GM23338 (cell line): ENCODE data around the gene CPSF4. TPM values are rescaled to one million over a fixed set of nuclear protein-coding genes. Genes with fewer than 3 reads are reported as not detected.

Experiments
- ATAC-seq: fragments of 200-7000 bp; cut with Tn5 transposase; 3 replicates; pipeline ENCODE4 v1.9.1; 2020
- DNase-seq: peaks from one replicate; pipeline ENCODE4 v3.0.0-alpha.2; 2015; ENCODE audit warnings: low spot score
- H2AFZ ChIP-seq: fragments of 200-600 bp; sonication (generic); 2 replicates; pipeline ENCODE4 v1.8.0; 2016; ENCODE audit warnings: antibody characterized with exemption, mild to moderate bottlenecking, moderate library complexity
- H3F3A ChIP-seq: fragments of 200-600 bp; sonication (generic); replicated peaks from 2 replicates; pipeline ENCODE4 v1.8.0; 2017; ENCODE audit warnings: antibody characterized with exemption, mixed run types, low read depth
- H3K27ac ChIP-seq: fragments of 200-600 bp; sonication (generic); 2 replicates; pipeline ENCODE4 v1.6.1; 2016; ENCODE audit warnings: low read depth
- H3K27me3 ChIP-seq: fragments of 200-600 bp; sonication (generic); 2 replicates; pipeline ENCODE4 v1.8.0; 2016; ENCODE audit warnings: mild to moderate bottlenecking, mixed run types, moderate library complexity; ENCODE audit not compliant: insufficient read depth
- H3K36me3 ChIP-seq: fragments of 200-600 bp; sonication (generic); 2 replicates; pipeline ENCODE4 v1.8.0; 2016; ENCODE audit warnings: mild to moderate bottlenecking; ENCODE audit not compliant: insufficient read depth
- H3K4me1 ChIP-seq: fragments of 200-600 bp; sonication (generic); 2 replicates; pipeline ENCODE4 v1.8.0; 2016; ENCODE audit warnings: mild to moderate bottlenecking, moderate library complexity; ENCODE audit not compliant: insufficient read depth
- H3K4me2 ChIP-seq: fragments of 200-600 bp; sonication (generic); 2 replicates; pipeline ENCODE4 v1.7.1; 2017; ENCODE audit warnings: mixed run types
- H3K4me3 ChIP-seq: fragments of 200-600 bp; sonication (generic); 2 replicates; pipeline ENCODE4 v1.6.1; 2016; ENCODE audit warnings: mixed run types
- H3K79me2 ChIP-seq: fragments of 200-600 bp; sonication (generic); replicated peaks from 2 replicates; pipeline ENCODE4 v1.8.0; 2017; ENCODE audit warnings: mild to moderate bottlenecking; ENCODE audit not compliant: insufficient read depth
- H3K9me2 ChIP-seq: fragments of 200-600 bp; sonication (generic); 2 replicates; pipeline ENCODE4 v1.8.0; 2017; ENCODE audit not compliant: insufficient read depth
- H4K20me1 ChIP-seq: fragments of 200-600 bp; sonication (generic); replicated peaks from 2 replicates; pipeline ENCODE4 v1.8.0; 2017; ENCODE audit warnings: mild to moderate bottlenecking; ENCODE audit not compliant: insufficient read depth
- H3K27ac Mint-ChIP-seq: 2 replicates; pipeline ENCODE4 v1.8.0; 2020; ENCODE audit warnings: inconsistent platforms, mild to moderate bottlenecking, moderate library complexity, mixed read lengths
- H3K27me3 Mint-ChIP-seq: 3 replicates; pipeline ENCODE4 v1.8.0; 2022; ENCODE audit warnings: low read depth, mild to moderate bottlenecking, moderate library complexity, mixed read lengths, inconsistent platforms; ENCODE audit not compliant: insufficient read depth, poor library complexity
- H3K36me3 Mint-ChIP-seq: 3 replicates; pipeline ENCODE4 v1.8.0; 2021; ENCODE audit warnings: low read depth, mild to moderate bottlenecking, inconsistent platforms, moderate library complexity, mixed read lengths
- H3K4me1 Mint-ChIP-seq: 3 replicates; pipeline ENCODE4 v1.8.0; 2020; ENCODE audit warnings: mild to moderate bottlenecking, inconsistent platforms, mixed read lengths
- H3K4me3 Mint-ChIP-seq: 3 replicates; pipeline ENCODE4 v1.8.0; 2021; ENCODE audit warnings: moderate library complexity, mild to moderate bottlenecking, inconsistent platforms, mixed read lengths
- H3K9me3 Mint-ChIP-seq: 3 replicates; pipeline ENCODE4 v1.8.0; 2020; ENCODE audit warnings: moderate library complexity, mild to moderate bottlenecking, inconsistent platforms, mixed read lengths
- CREB1 ChIP-seq: fragments of 250-450 bp; sonication (Bioruptor Pico); IDR thresholded peaks from 2 replicates; pipeline ENCODE4 v1.5.0; 2020; ENCODE audit warnings: low read depth, mild to moderate bottlenecking, moderate library complexity
- JUNB ChIP-seq: IDR thresholded peaks from one replicate; pipeline ENCODE4 v1.6.1; 2016; ENCODE audit warnings: antibody characterized with exemption; ENCODE audit not compliant: unreplicated experiment
- NANOG ChIP-seq: IDR thresholded peaks from 2 replicates; pipeline ENCODE4 v1.6.1; 2016; ENCODE audit warnings: antibody characterized with exemption, borderline replicate concordance
- STAT1 ChIP-seq: IDR thresholded peaks from one replicate; pipeline ENCODE4 v1.6.1; 2016; ENCODE audit warnings: antibody characterized with exemption; ENCODE audit not compliant: unreplicated experiment
- ZNF331 ChIP-seq: fragments of 250-450 bp; sonication (Bioruptor Pico); IDR thresholded peaks from 2 replicates; pipeline ENCODE4 v1.5.0; 2020; ENCODE audit warnings: low read depth, mild to moderate bottlenecking, moderate library complexity
- polyA plus RNA-seq: library from polyadenylated mRNA; unstranded; fragments of >200 nt; fragmentation: Nextera tagmentation; extraction: Ambion mirVana; gene quantifications from 2 replicates; pipeline ENCODE4 v1.2.1, GENCODE V29; 2016
- total RNA-seq: library from RNA; depleted of rRNA; stranded (reverse); fragments of >200 nt; shearing (Covaris generic); gene quantifications from 2 replicates; pipeline ENCODE4 v1.2.3, GENCODE V29; 2014
- TF ChIP-seq, protein P1 (sequence below), 2 experiments: fragments of 200-600 bp in 1 of 2; sonication (generic) in 1 of 2; conservative IDR thresholded peaks; 2 replicates each; pipeline versions ENCODE4 v1.5.1 to v1.6.1; 2016 to 2017; ENCODE audit warnings: antibody characterized with exemption in 2 of 2, low read depth in 2 of 2, mild to moderate bottlenecking in 2 of 2, moderate library complexity in 1 of 2
- TF ChIP-seq, protein P2 (sequence below): IDR thresholded peaks from one replicate; pipeline ENCODE4 v1.6.1; 2018; ENCODE audit warnings: antibody characterized with exemption; ENCODE audit not compliant: unreplicated experiment
- TF ChIP-seq, protein P3 (sequence below): fragments of 250-450 bp; sonication (Bioruptor Pico); IDR thresholded peaks from 2 replicates; pipeline ENCODE4 v1.5.0; 2020; ENCODE audit warnings: mild to moderate bottlenecking, moderate library complexity
- TF ChIP-seq, protein P4 (sequence below): IDR thresholded peaks from 2 replicates; pipeline ENCODE4 v1.6.1; 2016; ENCODE audit warnings: antibody characterized with exemption

CPSF4 gene
- total and polyA plus RNA-seq, 2 experiments from 2014 or later, result 34.3 to 93.2 TPM

DNA sequence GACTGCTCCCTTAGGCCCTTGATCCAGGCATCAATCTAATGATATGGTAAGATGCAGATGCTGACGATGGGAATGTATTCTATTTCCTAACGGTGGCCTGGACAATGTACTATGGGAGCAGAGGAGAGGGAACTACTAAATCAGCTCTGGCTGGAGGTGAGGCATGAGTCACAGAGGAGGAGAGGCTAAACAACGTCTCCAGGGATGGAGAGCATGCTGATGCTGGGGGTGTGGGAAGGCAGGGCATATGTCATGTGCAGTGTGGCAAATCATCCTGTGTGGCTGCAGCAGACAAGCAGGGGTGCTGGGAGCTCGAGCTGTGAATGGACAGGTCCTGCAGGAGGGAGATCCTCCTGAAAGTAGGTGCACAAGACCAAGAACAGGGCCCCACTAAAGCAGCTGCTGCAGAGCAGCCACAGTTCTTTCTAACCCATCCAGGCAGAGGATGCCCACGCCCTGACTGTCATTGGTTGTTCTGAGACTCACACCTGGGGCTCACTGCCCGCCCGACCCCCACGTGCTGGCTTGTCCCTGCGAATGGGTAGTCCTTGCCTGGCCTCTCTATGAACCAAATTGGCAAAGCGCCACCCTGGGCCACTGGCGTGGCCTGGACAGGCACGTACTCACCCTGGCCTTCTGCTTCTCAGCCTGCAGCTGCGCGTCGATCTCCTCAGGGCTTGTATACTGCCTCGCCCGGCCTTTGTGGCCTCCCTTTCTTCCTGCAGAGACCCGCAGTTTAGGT, 34.3 kb upstream of the CPSF4 start:
- DNase-seq (no peak), ATAC-seq (no peak)
- H3F3A ChIP-seq, result peaks cover 23% of the 10 kb centered on the region
- Mint-ChIP-seq H3K27ac (no peak overlapping the region), H3K36me3 (peaks cover 64% of the 10 kb centered on the region), H3K9me3 (no peaks in the 10 kb centered on the region), H3K4me1 (peaks cover 14% of the 10 kb centered on the region), H3K27me3 (peaks cover 13% of the 10 kb centered on the region), H3K4me3 (no peak overlapping the region; the same call in 2 of the 3 replicates)
- TF ChIP-seq NANOG (no peak), JUNB (no peak)
- TF ChIP-seq, protein P1, sequence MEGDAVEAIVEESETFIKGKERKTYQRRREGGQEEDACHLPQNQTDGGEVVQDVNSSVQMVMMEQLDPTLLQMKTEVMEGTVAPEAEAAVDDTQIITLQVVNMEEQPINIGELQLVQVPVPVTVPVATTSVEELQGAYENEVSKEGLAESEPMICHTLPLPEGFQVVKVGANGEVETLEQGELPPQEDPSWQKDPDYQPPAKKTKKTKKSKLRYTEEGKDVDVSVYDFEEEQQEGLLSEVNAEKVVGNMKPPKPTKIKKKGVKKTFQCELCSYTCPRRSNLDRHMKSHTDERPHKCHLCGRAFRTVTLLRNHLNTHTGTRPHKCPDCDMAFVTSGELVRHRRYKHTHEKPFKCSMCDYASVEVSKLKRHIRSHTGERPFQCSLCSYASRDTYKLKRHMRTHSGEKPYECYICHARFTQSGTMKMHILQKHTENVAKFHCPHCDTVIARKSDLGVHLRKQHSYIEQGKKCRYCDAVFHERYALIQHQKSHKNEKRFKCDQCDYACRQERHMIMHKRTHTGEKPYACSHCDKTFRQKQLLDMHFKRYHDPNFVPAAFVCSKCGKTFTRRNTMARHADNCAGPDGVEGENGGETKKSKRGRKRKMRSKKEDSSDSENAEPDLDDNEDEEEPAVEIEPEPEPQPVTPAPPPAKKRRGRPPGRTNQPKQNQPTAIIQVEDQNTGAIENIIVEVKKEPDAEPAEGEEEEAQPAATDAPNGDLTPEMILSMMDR (conservative IDR thresholded peaks at IDR 0.05; ENCODE audit: low read depth in 2 of 2), result no peak
- no peaks in the 10 kb centered on the region for H3K9me2 ChIP-seq
- peaks cover 27% of the 10 kb centered on the region for H3K36me3 ChIP-seq
- H3K79me2 ChIP-seq, result peaks cover 56% of the 10 kb centered on the region
- no peak overlapping the region for H3K4me3 ChIP-seq
- no peak overlapping the region for H3K4me2 ChIP-seq
- H3K27me3 ChIP-seq, result no peaks in the 10 kb centered on the region
- peaks cover 31% of the 10 kb centered on the region for H4K20me1 ChIP-seq
- peaks cover 16% of the 10 kb centered on the region for H3K4me1 ChIP-seq
- H3K27ac ChIP-seq, result no peak overlapping the region
- H2AFZ ChIP-seq, result no peak overlapping the region

DNA sequence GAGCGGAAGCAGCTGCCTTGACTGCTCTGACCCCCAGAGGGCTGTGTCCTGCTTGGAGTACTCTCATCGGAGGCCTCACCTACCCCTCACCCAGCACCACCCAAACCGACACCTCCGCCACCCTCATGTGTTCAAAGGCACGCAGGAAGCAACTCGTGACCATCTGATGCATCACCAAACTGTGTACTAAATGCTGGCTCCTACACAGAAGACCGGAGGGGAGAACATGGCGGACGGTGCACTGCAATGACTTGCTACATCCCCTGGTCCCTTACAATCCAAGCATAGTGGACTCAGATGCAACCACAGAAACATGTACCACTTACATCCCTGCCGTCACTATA, 33.8 kb upstream of the CPSF4 start:
- Histone ChIP-seq H3K4me2 (no peak overlapping the region), H3K36me3 (peaks cover 27% of the 10 kb centered on the region), H2AFZ (no peak overlapping the region), H3K79me2 (peaks cover 62% of the 10 kb centered on the region), H3K27me3 (no peaks in the 10 kb centered on the region), H3K4me3 (no peak overlapping the region), H4K20me1 (peaks cover 31% of the 10 kb centered on the region), H3K4me1 (peaks cover 18% of the 10 kb centered on the region), H3K9me2 (no peaks in the 10 kb centered on the region), H3F3A (peaks cover 21% of the 10 kb centered on the region), H3K27ac (no peak overlapping the region)
- ATAC-seq (no peak), DNase-seq (no peak)
- no peak overlapping the region for H3K27ac Mint-ChIP-seq
- peaks cover 13% of the 10 kb centered on the region for H3K27me3 Mint-ChIP-seq
- H3K4me3 Mint-ChIP-seq, result no peak overlapping the region
- H3K4me1 Mint-ChIP-seq, result peaks cover 16% of the 10 kb centered on the region
- no peaks in the 10 kb centered on the region for H3K9me3 Mint-ChIP-seq
- H3K36me3 Mint-ChIP-seq, result peaks cover 62% of the 10 kb centered on the region
- TF ChIP-seq ZNF331 (no peak), STAT1 (no peak), CREB1 (CRISPR knock-in tag) (no peak)
- TF ChIP-seq, protein P2, sequence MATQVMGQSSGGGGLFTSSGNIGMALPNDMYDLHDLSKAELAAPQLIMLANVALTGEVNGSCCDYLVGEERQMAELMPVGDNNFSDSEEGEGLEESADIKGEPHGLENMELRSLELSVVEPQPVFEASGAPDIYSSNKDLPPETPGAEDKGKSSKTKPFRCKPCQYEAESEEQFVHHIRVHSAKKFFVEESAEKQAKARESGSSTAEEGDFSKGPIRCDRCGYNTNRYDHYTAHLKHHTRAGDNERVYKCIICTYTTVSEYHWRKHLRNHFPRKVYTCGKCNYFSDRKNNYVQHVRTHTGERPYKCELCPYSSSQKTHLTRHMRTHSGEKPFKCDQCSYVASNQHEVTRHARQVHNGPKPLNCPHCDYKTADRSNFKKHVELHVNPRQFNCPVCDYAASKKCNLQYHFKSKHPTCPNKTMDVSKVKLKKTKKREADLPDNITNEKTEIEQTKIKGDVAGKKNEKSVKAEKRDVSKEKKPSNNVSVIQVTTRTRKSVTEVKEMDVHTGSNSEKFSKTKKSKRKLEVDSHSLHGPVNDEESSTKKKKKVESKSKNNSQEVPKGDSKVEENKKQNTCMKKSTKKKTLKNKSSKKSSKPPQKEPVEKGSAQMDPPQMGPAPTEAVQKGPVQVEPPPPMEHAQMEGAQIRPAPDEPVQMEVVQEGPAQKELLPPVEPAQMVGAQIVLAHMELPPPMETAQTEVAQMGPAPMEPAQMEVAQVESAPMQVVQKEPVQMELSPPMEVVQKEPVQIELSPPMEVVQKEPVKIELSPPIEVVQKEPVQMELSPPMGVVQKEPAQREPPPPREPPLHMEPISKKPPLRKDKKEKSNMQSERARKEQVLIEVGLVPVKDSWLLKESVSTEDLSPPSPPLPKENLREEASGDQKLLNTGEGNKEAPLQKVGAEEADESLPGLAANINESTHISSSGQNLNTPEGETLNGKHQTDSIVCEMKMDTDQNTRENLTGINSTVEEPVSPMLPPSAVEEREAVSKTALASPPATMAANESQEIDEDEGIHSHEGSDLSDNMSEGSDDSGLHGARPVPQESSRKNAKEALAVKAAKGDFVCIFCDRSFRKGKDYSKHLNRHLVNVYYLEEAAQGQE, result no peak
- TF ChIP-seq, protein P3, sequence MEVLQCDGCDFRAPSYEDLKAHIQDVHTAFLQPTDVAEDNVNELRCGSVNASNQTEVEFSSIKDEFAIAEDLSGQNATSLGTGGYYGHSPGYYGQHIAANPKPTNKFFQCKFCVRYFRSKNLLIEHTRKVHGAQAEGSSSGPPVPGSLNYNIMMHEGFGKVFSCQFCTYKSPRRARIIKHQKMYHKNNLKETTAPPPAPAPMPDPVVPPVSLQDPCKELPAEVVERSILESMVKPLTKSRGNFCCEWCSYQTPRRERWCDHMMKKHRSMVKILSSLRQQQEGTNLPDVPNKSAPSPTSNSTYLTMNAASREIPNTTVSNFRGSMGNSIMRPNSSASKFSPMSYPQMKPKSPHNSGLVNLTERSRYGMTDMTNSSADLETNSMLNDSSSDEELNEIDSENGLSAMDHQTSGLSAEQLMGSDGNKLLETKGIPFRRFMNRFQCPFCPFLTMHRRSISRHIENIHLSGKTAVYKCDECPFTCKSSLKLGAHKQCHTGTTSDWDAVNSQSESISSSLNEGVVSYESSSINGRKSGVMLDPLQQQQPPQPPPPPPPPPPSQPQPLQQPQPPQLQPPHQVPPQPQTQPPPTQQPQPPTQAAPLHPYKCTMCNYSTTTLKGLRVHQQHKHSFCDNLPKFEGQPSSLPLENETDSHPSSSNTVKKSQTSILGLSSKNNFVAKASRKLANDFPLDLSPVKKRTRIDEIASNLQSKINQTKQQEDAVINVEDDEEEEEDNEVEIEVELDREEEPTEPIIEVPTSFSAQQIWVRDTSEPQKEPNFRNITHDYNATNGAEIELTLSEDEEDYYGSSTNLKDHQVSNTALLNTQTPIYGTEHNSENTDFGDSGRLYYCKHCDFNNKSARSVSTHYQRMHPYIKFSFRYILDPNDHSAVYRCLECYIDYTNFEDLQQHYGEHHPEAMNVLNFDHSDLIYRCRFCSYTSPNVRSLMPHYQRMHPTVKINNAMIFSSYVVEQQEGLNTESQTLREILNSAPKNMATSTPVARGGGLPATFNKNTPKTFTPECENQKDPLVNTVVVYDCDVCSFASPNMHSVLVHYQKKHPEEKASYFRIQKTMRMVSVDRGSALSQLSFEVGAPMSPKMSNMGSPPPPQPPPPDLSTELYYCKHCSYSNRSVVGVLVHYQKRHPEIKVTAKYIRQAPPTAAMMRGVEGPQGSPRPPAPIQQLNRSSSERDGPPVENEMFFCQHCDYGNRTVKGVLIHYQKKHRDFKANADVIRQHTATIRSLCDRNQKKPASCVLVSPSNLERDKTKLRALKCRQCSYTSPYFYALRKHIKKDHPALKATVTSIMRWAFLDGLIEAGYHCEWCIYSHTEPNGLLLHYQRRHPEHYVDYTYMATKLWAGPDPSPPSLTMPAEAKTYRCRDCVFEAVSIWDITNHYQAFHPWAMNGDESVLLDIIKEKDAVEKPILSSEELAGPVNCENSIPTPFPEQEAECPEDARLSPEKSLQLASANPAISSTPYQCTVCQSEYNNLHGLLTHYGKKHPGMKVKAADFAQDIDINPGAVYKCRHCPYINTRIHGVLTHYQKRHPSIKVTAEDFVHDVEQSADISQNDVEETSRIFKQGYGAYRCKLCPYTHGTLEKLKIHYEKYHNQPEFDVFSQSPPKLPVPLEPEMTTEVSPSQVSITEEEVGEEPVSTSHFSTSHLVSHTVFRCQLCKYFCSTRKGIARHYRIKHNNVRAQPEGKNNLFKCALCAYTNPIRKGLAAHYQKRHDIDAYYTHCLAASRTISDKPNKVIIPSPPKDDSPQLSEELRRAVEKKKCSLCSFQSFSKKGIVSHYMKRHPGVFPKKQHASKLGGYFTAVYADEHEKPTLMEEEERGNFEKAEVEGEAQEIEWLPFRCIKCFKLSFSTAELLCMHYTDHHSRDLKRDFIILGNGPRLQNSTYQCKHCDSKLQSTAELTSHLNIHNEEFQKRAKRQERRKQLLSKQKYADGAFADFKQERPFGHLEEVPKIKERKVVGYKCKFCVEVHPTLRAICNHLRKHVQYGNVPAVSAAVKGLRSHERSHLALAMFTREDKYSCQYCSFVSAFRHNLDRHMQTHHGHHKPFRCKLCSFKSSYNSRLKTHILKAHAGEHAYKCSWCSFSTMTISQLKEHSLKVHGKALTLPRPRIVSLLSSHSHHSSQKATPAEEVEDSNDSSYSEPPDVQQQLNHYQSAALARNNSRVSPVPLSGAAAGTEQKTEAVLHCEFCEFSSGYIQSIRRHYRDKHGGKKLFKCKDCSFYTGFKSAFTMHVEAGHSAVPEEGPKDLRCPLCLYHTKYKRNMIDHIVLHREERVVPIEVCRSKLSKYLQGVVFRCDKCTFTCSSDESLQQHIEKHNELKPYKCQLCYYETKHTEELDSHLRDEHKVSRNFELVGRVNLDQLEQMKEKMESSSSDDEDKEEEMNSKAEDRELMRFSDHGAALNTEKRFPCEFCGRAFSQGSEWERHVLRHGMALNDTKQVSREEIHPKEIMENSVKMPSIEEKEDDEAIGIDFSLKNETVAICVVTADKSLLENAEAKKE (CRISPR knock-in tag), result no peak
- TF ChIP-seq, protein P4, sequence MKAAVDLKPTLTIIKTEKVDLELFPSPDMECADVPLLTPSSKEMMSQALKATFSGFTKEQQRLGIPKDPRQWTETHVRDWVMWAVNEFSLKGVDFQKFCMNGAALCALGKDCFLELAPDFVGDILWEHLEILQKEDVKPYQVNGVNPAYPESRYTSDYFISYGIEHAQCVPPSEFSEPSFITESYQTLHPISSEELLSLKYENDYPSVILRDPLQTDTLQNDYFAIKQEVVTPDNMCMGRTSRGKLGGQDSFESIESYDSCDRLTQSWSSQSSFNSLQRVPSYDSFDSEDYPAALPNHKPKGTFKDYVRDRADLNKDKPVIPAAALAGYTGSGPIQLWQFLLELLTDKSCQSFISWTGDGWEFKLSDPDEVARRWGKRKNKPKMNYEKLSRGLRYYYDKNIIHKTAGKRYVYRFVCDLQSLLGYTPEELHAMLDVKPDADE, result no peak
